IPS-15b (cell line): ENCODE results near the gene C6orf62.

Source experiments
- H3K27me3 ChIP-seq: one replicate; pipeline ENCODE4 v1.6.1; 2013; ENCODE audit warnings: low read length; ENCODE audit not compliant: control insufficient read depth, insufficient read depth
- H3K36me3 ChIP-seq: one replicate; pipeline ENCODE4 v1.6.1; 2013; ENCODE audit warnings: low read length; ENCODE audit not compliant: control insufficient read depth, insufficient read depth
- H3K4me1 ChIP-seq: one replicate; pipeline ENCODE4 v1.6.1; 2013; ENCODE audit warnings: mild to moderate bottlenecking, low read length; ENCODE audit not compliant: control insufficient read depth, insufficient read depth
- H3K4me3 ChIP-seq: one replicate; pipeline ENCODE4 v1.5.1; 2013; ENCODE audit warnings: low read depth, low read length
- H3K9ac ChIP-seq: one replicate; pipeline ENCODE4 v1.6.1; 2013; ENCODE audit warnings: low read depth, mild to moderate bottlenecking, low read length
- H3K9me3 ChIP-seq: one replicate; pipeline ENCODE4 v1.6.1; 2013; ENCODE audit warnings: mild to moderate bottlenecking, low read length; ENCODE audit not compliant: control insufficient read depth, insufficient read depth

Gene C6orf62

DNA sequence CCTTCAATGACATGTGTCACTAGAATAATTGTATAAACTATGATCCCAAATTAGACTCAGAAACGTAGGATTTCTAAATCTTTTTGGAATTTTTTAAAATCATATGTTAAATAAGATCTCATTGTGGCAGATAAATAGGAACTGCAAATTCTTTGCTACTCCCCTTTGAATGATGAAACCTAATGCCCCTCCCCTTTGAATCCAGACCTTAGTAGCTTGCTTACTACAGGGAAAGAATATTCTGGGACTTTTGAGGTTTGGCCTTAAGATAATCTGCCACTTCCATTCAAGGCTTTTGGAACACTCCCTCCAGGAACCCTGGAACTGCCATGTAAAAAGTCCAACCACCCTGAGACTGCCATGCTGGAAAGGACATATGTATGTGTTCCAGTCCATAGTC, 59.4 kb downstream of the C6orf62 start:
- no peak overlapping the region for H3K4me3 ChIP-seq
- H3K36me3 ChIP-seq = peaks cover 6% of the 10 kb centered on the region
- H3K9me3 ChIP-seq = no peaks in the 10 kb centered on the region
- H3K27me3 ChIP-seq = no peaks in the 10 kb centered on the region
- H3K4me1 ChIP-seq = peaks cover 15% of the 10 kb centered on the region
- no peak overlapping the region for H3K9ac ChIP-seq

DNA sequence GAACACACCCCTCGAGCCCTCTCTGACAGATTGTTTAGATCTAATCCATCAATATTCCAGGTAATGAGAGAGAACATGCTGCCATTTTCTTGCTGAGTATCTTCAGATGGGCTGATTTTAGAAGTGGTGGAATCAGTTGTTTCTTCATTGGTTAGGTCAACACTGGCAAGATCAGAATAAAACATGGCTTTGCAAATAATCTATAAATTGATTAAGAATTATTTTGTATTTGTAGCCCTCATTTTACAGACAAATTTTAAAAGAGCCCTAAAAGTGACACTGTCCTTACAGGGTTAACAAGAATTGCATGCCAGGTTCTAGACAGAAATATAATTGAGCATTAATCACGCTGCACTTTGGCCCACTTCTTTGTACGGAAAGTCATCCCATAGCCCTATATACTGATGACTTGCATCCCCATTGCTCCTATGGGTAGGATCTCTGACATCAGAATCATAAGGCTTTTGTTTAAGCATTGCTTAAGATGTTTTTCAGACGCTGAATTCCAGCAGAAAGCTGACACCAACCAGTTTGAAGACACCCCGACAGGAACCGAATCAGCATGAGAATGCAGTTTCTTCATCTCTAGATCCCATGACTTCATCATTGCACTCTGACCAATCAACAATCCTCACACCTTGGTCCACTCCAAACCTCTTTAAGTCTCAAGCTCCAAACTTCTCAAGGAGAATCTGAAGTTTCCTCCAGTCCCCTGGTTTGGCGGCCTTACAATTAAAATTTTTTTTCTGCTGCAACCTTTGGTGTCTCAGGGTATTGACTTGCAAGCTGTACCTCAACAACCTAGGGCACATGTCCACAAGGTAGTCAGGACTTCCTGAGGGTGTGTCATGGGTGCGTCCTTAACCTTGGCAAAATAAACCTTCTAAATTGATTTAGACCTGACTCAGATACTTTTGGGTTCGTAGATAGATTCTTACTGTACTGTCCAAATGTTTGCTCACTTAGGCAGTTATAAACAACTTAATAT, 60.1 kb downstream of the C6orf62 start:
- Histone ChIP-seq H3K36me3 (peaks cover 6% of the 10 kb centered on the region), H3K9ac (no peak overlapping the region), H3K9me3 (no peaks in the 10 kb centered on the region), H3K27me3 (no peaks in the 10 kb centered on the region), H3K4me3 (no peak overlapping the region), H3K4me1 (peaks cover 15% of the 10 kb centered on the region)

- Histone ChIP-seq H3K4me1 (peaks cover 15% of the 10 kb centered on the region), H3K27me3 (no peaks in the 10 kb centered on the region), H3K9ac (no peak overlapping the region), H3K9me3 (no peaks in the 10 kb centered on the region), H3K4me3 (no peak overlapping the region), H3K36me3 (peaks cover 8% of the 10 kb centered on the region)
Observed at GRCh38 chr6:24655215-24655614, 63.7 kb downstream of the C6orf62 start.
